Keratinocyte (primary cell): ENCODE measurements around the gene SYT1. TPM values are rescaled to one million over a fixed set of nuclear protein-coding genes. Genes with fewer than 3 reads are reported as not detected.

Experiments
- DNase-seq: peaks from one replicate; pipeline ENCODE4 v3.0.0-alpha.2; 2011; ENCODE audit warnings: low read depth, missing footprints, low spot score
- FAIRE-seq: peaks from 2 replicates; lab custom pipeline; 2011; peaks lifted over from hg19 to GRCh38; lab: Jason Lieb, UNC
- H2AFZ ChIP-seq: 2 replicates; pipeline ENCODE4 v1.6.0; 2012; ENCODE audit warnings: low read length, control low read depth, inconsistent platforms; ENCODE audit not compliant: control insufficient read depth
- H3K27ac ChIP-seq: 2 replicates; pipeline ENCODE4 v1.5.1; 2011; ENCODE audit warnings: low read length; ENCODE audit not compliant: control insufficient read depth, insufficient read depth
- H3K27me3 ChIP-seq: 3 replicates; pipeline ENCODE4 v1.6.0; 2011; ENCODE audit warnings: low read length; ENCODE audit not compliant: control insufficient read depth, insufficient read depth; ENCODE audit errors: extremely low read depth
- H3K36me3 ChIP-seq, 2 experiments: 2 replicates in 1 of 2; 3 replicates in 1 of 2; pipeline ENCODE4 v1.5.1; 2011; ENCODE audit warnings: low read length in 2 of 2, mild to moderate bottlenecking in 1 of 2; ENCODE audit not compliant: control insufficient read depth in 2 of 2, insufficient read depth in 2 of 2; ENCODE audit errors: extremely low read depth in 1 of 2
- H3K4me1 ChIP-seq: 3 replicates; pipeline ENCODE4 v1.5.1; 2011; ENCODE audit warnings: low read length; ENCODE audit not compliant: control insufficient read depth, insufficient read depth; ENCODE audit errors: extremely low read depth
- H3K4me2 ChIP-seq: 3 replicates; pipeline ENCODE4 v1.6.0; 2011; ENCODE audit warnings: low read depth, low read length; ENCODE audit not compliant: control insufficient read depth, insufficient read depth; ENCODE audit errors: extremely low read depth
- H3K4me3 ChIP-seq, 3 experiments: fragments of 200-600 bp in 1 of 3; sonication (generic) in 1 of 3; 2 replicates in 2 of 3; 3 replicates in 1 of 3; pipeline ENCODE4 v1.5.1; 2011 to 2016; ENCODE audit warnings: low read length in 3 of 3, mild to moderate bottlenecking in 3 of 3, control low read depth in 2 of 3, inconsistent platforms in 1 of 3, low read depth in 1 of 3, mixed read lengths in 1 of 3, mixed run types in 1 of 3, moderate library complexity in 1 of 3; ENCODE audit not compliant: control insufficient read depth in 2 of 3, insufficient read depth in 2 of 3; ENCODE audit errors: extremely low read depth in 1 of 3
- H3K79me2 ChIP-seq: 2 replicates; pipeline ENCODE4 v1.6.0; 2012; ENCODE audit warnings: low read length; ENCODE audit not compliant: control insufficient read depth, insufficient read depth
- H3K9ac ChIP-seq: 3 replicates; pipeline ENCODE4 v1.6.0; 2011; ENCODE audit warnings: low read length; ENCODE audit not compliant: control insufficient read depth, insufficient read depth; ENCODE audit errors: extremely low read depth
- H3K9me1 ChIP-seq: 3 replicates; pipeline ENCODE4 v1.6.0; 2011; ENCODE audit warnings: low read length; ENCODE audit not compliant: control insufficient read depth, insufficient read depth; ENCODE audit errors: extremely low read depth
- H3K9me3 ChIP-seq: 2 replicates; pipeline ENCODE4 v1.5.1; 2012; ENCODE audit warnings: low read depth, low read length; ENCODE audit not compliant: control insufficient read depth
- H4K20me1 ChIP-seq: 3 replicates; pipeline ENCODE4 v1.6.0; 2011; ENCODE audit warnings: low read length; ENCODE audit not compliant: control insufficient read depth, insufficient read depth; ENCODE audit errors: extremely low read depth
- CTCF ChIP-seq, 3 experiments: IDR thresholded peaks in 1 of 3; conservative IDR thresholded peaks in 1 of 3; optimal IDR thresholded peaks in 1 of 3; 2 replicates in 2 of 3; 3 replicates in 1 of 3; pipeline versions ENCODE3 to v1.5.1; 2011; ENCODE audit warnings: low read length in 3 of 3, mild to moderate bottlenecking in 3 of 3, moderate library complexity in 2 of 3, control low read depth in 1 of 3, inconsistent platforms in 1 of 3; ENCODE audit not compliant: insufficient read depth in 2 of 3; ENCODE audit errors: extremely low read depth in 1 of 3
- EZH2 ChIP-seq: IDR thresholded peaks from one replicate; pipeline ENCODE4 v1.6.1; 2012; ENCODE audit warnings: inconsistent platforms, mild to moderate bottlenecking, low read length, moderate library complexity
- dilution Hi-C: fragments of 300-500 bp; cut with MboI; formaldehyde crosslinking; loops from one replicate; pipeline ENCODE4 v1.7.0; 2020; ENCODE audit warnings: low sequenced_read_pairs; ENCODE audit not compliant: extremely low pct_ligation_motif_present
- polyA plus RNA-seq, 5 experiments: library from polyadenylated mRNA; depleted of rRNA in 3 of 5; stranded (reverse) in 3 of 5; stranded (forward) in 1 of 5; unstranded in 1 of 5; fragments of >200 nt; gene quantifications; 1 replicate in 1 of 5; 2 replicates in 3 of 5; 3 replicates in 1 of 5; pipeline versions ENCODE4 v1.2.1 to v1.2.3, GENCODE V29; 2011 to 2012; ENCODE audit warnings: missing spikeins in 2 of 5, low read depth in 1 of 5, low replicate concordance in 1 of 5

Gene SYT1
- polyA plus RNA-seq, 1 donor (not counting 4 experiments of a cell fraction or from before 2014, with no cell fraction given) = 6.1 TPM

GRCh38 chr12:79275631-79276030 lies 411.1 kb downstream of the SYT1 start:
- Histone ChIP-seq H3K27ac (no peak overlapping the region), H3K79me2 (no peaks in the 10 kb centered on the region), H3K9me3 (no peaks in the 10 kb centered on the region), H2AFZ (no peak overlapping the region), H3K4me2 (no peak overlapping the region), H3K9me1 (no peaks in the 10 kb centered on the region), H3K36me3 (no peaks in the 10 kb centered on the region), H4K20me1 (no peaks in the 10 kb centered on the region), H3K27me3 (no peaks in the 10 kb centered on the region), H3K9ac (no peak overlapping the region), H3K4me1 (no peaks in the 10 kb centered on the region), H3K4me3 (no peak overlapping the region)
- DNase-seq (no peak), FAIRE-seq (no peak)
- dilution Hi-C loops = no loop called here
- TF ChIP-seq CTCF (optimal IDR thresholded peaks at IDR 0.05 in 1 of 3, IDR thresholded peaks at IDR 0.05 in 1 of 3, conservative IDR thresholded peaks at IDR 0.05 in 1 of 3; ENCODE audit: extremely low read depth in 1 of 3, insufficient read depth in 2 of 3, low read length in 3 of 3) (no peak), EZH2 (no peak)

GRCh38 chr12:79283364-79283763 lies 418.8 kb downstream of the SYT1 start:
- Histone ChIP-seq H3K27me3 (no peaks in the 10 kb centered on the region), H3K36me3 (no peaks in the 10 kb centered on the region), H3K4me1 (no peaks in the 10 kb centered on the region), H4K20me1 (no peaks in the 10 kb centered on the region), H2AFZ (no peak overlapping the region), H3K79me2 (no peaks in the 10 kb centered on the region), H3K9ac (no peak overlapping the region), H3K27ac (no peak overlapping the region), H3K4me2 (no peak overlapping the region), H3K4me3 (no peak overlapping the region), H3K9me1 (no peaks in the 10 kb centered on the region), H3K9me3 (no peaks in the 10 kb centered on the region)
- dilution Hi-C loops = no loop called here
- no peak for DNase-seq
- TF ChIP-seq CTCF (optimal IDR thresholded peaks at IDR 0.05 in 1 of 3, IDR thresholded peaks at IDR 0.05 in 1 of 3, conservative IDR thresholded peaks at IDR 0.05 in 1 of 3; ENCODE audit: extremely low read depth in 1 of 3, insufficient read depth in 2 of 3, low read length in 3 of 3) (no peak), EZH2 (no peak)
- FAIRE-seq = no peak
